ENCODE results near the gene PIKFYVE.

DNA sequence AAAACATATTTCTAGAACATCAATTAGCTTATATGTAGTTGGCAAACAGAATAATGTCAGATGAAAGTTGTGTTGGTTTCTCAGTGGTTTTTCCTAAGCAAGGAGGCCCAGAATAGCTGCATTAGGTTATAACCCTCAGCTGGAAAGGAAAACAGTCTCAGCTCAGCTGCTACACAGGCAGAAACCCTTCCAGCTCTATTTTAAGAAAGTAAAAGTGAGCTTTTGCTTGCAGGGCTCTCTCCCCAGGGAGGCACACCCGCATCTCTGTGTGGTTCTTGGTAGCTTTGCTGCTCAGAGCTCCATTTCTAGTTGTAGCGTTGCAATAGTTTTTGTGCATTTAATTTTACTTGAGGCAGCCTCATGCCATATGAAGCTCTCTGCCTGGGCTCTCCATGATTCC, 54.6 kb downstream of the PIKFYVE start:
- TF ChIP-seq, protein P1, sequence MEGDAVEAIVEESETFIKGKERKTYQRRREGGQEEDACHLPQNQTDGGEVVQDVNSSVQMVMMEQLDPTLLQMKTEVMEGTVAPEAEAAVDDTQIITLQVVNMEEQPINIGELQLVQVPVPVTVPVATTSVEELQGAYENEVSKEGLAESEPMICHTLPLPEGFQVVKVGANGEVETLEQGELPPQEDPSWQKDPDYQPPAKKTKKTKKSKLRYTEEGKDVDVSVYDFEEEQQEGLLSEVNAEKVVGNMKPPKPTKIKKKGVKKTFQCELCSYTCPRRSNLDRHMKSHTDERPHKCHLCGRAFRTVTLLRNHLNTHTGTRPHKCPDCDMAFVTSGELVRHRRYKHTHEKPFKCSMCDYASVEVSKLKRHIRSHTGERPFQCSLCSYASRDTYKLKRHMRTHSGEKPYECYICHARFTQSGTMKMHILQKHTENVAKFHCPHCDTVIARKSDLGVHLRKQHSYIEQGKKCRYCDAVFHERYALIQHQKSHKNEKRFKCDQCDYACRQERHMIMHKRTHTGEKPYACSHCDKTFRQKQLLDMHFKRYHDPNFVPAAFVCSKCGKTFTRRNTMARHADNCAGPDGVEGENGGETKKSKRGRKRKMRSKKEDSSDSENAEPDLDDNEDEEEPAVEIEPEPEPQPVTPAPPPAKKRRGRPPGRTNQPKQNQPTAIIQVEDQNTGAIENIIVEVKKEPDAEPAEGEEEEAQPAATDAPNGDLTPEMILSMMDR (conservative IDR thresholded peaks at IDR 0.05; ENCODE audit: low read length), result no peak
- TF ChIP-seq EZH2phosphoT487 (IDR thresholded peaks at IDR 0.05; ENCODE audit: borderline replicate concordance, low read depth, low read length), result no peak

All from OCI-LY7 (cell line).